Activated T-cell treated with anti-CD3 and anti-CD28 coated beads, Interleukin-2, amount 50 U/mL, for 1 hour (primary cell): ENCODE results near the gene ATP4A.

Source experiments
- DNase-seq: peaks from one replicate; pipeline ENCODE4 v3.0.0-alpha.2; 2020

ATP4A gene

DNA sequence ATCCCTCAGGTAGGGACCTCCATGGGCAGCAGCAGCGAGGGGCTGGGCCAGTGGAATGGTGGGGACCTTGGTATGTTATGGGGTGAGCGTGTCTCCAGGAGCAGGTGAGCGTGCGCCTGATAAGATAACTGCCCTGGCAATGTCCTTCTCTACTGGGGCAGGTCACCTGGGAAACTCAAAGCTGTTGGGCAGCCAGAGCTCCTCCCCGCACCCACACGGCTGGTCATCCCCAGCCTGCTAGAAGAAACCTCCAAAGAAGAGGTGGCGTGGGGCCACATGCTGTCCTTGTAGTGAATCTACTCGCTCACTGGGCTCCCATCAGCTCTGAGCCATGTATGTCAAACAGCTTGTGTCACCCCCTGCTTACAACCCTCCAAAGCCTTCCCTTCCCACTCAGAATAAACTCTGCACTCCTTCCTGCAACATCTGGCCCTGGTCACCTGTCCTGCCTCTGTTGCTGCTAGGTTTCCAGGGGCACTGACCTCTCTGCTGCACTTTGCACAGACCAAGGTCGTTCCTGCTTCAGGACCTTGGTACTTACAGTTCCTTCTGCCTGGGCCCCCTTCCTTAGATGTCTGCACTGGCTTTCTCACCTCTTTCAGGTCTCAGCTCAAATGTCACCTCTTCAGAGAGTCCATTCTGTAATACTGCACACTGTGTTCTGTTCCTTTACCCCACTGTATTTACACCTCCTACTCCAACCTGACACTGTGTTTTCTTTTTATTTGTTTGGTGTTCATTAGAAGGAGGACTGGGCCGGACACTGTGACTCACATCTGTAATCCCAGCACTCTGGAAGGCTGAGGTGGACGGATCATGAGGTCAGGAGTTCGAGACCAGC lies 1.8 kb upstream of the ATP4A start:
- no peak for DNase-seq

DNA sequence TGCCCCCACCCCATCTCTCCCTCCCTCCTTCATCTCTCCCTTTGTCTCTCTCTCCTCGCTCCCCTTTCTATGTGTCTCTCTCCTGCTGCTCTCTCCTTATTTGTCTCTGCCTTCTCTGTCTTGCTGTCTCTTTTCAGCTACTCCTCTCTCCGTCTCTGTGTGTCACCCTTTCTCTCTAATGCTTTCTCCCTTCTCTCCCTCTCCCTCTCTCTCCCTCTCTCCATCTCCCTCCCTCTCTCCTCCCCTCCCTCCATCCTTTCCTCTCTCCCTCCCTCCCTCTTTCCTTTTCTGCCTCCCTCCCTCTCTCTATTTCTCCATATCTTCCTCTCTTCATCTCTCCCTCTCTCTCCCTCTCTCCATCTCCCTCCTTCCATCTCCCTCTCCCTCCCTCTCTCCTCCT lies 682 bp downstream of the ATP4A start:
- no peak for DNase-seq

GRCh38 chr19:35562336-35562735 lies 1.1 kb downstream of the ATP4A start:
- DNase-seq, result no peak

- DNase-seq, result no peak
Measured at GRCh38 chr19:35561436-35561835, 2.0 kb downstream of the ATP4A start.

DNA sequence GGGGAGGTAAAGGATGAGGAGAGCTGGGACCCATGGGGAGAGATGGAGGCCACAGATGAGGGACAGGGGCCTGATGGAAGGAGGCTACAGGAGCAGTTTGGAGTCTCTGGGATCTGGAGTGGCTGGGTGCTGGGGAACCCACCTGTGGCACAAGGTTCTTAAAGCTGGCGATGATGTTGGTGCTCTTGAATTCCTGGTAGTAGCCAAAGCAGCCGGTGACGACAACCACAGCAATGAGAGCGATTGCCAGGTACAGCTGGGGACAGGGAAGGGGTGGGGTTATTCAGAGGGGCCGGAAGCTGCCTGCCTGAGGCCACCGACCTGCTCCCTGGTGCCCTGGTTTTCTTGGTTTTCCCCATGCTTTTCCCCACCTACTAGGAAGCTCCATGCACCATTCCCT lies 2.8 kb downstream of the ATP4A start:
- DNase-seq, result no peak

- no peak for DNase-seq
Measured at GRCh38 chr19:35560271-35560670, 3.2 kb downstream of the ATP4A start.

DNA sequence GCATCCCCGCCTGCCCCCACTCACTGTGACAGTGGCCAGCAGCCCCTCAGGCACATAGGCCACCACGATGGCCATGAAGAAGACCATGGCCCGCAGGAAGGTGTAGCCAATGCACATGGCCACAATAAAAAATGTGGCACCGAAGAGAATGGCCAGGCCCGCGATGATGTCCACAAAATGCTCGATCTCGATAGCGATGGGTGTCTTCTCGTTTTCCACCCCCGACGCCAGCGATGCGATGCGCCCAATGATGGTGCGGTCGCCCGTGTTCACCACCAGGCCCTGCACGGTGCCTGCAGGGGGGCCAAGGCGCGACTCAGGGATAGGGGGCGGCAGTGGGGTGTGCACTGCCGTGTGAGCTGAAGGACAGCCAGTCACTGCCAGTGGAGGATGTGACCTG lies 3.7 kb downstream of the ATP4A start:
- no peak for DNase-seq

DNA sequence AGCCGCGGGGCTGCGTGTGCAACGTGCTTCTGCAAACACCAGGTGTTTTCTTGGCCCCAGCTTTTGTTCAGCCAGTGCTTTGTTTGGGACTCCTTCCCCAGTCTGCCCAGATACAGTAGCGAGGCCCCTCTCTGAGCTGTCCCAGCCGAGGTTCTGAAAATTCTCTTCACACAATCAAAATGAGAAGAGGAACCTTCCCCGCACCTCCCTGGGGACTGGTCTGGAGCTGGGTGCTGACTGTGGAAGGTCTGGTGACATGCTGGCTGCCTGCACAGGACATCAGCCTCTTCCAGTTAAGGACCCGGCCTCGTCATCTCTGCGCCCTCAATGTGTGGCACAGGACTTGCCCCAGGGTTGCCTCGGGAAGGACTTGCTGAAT lies 4.2 kb downstream of the ATP4A start:
- no peak for DNase-seq

GRCh38 chr19:35558400-35559280 lies 4.8 kb downstream of the ATP4A start:
- no peak for DNase-seq

GRCh38 chr19:35557539-35558399 lies 5.7 kb downstream of the ATP4A start:
- peak; percentile 66 for DNase-seq

DNA sequence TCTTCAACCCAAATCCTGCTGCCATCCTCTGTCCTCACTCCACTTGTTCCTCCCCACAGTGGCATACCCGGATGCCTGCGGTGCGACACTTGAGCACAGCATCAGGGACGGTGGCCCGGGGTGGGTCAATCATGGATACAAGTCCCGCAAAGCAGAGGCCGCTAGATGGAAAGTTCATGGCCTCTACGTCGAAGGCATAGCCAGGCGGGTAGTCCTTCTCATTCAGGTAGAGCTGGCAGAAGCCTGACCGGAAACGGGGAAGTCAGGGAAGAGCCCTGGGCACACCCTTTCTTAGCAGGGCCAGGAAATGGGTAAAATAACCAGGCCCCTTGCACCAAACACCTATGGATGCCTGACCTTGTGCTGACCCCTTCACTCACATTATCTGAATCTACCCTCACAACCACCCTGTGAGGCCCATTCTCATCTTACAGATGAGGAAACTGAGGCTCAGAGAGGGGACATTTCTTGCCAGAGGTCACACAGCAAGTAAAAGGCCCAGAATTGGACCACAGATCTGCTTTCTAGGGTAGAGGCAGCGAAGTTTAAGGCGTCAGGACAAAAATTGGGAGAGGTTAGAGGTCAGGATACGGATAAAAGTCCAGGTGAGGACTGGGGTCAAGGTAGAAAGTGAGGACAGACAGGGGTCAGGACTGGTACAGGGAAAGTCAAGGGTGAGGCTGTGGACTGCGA lies 6.5 kb downstream of the ATP4A start:
- DNase-seq, result no peak

DNA sequence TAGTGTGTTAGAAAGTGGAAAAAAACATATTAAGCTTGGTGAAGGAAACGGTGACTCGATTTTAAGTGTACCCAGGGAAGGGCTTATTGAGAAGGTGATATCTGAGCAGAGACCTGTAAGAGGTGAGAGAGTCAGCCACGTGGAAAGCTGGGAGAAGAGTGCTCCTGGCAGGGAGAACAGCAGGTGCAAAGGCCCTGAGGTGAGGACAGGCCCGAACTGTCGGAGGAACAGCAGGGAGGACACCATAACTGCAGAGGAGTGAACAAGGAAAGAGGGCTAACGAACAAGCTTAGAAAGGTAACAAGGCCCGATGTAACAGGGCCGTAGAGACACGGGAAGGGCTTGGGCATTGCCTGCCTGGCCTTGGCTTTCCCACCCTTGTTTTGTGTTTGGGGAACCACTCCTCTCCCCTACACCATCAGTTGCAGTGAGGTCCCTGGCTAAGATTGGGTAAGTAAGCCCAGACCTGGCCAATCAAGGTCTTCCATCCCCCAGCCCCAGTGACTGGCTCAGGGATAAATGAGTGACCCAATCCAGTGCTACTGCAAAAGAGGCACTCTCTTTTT lies 7.3 kb downstream of the ATP4A start:
- DNase-seq, result no peak

DNA sequence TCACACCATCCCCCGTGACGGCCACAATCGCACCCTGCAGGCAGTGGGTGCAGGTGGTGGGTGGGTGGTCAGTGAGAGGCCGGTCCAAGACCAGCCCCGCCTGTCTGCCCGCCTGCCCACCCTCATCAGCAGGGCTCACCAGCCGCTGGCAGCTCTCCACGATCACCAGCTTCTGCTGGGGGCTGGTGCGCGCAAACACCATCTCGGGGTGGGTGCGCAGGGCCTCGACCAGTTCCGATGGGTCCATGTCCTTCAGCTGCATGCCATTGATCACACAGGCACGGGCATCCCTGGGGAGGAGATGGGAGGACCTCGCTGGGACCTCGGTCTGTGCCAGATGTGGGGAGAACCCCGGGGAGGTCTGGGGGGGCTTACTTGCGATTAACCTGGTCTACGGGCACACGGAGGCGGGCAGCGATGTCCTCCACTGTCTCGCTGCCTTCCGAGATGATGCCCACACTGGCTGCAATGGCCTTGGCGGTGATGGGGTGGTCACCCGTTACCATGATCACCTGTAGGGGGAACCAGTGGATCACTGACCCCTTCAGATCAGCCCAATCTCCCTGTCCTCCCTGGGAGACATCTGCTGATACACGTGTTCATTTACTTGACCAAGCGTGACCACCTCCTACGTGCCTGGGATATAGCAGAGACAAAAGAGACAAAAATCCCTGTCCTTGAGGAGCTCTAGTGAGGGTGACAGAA lies 8.0 kb downstream of the ATP4A start:
- DNase-seq, result no peak

- DNase-seq, result no peak
Measured at GRCh38 chr19:35554076-35554475, 9.4 kb downstream of the ATP4A start.

DNA sequence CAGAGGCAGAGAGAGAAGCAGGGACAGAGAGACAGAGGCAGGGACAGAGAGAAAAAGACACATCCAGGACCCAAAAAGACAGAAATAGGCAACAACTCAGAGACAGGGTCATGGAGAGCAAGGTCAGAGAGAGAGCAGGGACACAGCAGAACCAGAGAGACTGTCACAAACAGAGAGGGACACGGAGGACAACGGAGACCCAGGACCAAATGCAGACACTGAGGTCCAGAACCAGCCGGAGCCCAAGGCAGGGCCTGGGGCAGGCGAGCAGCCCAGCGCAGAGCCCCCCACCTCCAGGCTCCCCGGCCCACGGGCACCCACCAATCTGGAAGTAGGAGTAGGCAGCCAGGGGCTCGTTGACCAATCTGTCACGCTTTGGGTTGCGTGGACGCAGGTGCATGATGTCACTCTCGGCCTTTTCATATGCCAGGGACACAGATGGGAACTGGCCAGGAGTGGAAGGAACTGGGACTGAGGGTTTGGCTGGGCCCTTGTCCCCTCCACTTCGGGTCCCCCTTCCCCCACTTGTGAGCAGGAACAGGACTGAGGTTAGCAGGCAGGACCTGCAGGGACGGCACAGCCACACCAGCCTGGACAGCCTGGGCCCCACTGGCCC lies 10.0 kb downstream of the ATP4A start:
- no peak for DNase-seq

GRCh38 chr19:35552534-35553384 lies 10.7 kb downstream of the ATP4A start:
- no peak for DNase-seq

DNA sequence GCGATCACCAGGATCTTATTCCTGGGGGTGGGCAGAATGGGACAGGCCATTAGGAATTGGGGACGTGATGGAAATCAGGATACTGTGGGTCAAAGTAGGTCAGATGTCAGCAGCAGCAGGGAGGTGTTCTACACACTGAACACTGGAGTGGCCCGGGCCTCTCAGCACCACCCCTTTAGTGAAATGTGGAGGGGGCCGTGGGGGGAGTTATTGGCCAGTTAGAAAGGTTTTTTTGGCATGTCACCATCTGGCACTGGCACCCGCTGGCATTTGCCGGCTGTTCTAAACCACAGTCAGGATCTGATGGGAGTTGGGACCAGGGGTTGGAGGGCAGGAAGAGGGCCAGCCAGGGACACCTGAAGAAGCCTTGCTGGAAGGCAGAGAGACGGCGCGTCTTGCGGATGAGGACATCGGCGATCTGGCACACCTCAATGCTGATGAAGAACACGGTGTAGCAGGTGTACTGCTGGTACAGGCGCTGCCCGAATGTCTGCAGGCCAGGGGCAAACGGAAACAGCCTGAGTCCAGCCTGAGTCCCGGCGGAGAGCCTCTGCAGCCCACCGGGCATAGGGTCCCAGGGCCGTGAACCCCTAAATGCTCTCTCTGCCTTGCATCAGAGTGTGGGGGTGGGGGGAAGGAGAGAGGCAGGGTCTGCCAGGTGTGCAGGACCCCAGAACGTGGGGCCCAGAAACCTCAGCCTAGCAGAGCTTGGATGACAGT lies 12.2 kb downstream of the ATP4A start:
- DNase-seq, result no peak

DNA sequence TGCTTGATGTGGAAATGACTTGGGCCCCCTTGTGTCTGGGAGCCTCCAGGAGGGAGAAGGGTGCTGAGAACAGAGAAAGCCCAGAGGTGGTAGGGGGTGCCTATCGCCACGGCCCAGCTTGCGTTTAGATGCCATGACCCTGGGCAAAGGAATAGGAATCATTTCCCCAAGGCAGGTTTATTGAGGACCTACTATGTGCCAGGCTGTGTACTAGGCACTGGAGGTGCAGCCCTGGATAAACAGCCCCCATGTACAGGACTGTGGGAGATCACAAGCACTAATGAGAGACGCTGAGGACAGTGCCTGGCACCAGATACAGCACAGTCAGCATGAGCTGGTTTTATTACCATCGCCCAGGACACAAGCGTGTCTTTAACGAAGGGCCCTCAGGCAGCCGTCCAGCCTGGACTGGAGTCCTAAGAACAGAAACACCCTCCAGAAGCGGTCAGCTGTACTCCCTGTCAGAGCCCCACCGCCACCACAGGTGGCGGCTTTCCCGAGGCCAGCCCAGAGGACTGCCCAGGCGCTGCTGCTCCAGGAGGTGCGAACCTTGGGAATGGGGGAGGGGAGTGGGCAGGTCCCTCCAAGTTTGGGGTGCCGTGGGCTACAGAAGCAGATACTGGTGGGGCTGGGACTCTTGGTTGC lies 13.5 kb downstream of the ATP4A start:
- DNase-seq, result no peak
